HEK293 (cell line): Measurements from ENCODE around the gene NOC2L.

Experiments used
- CTCF ChIA-PET: fragments of 350-600 bp; formaldehyde crosslinking; extraction: SDS; loops from one replicate; lab custom pipeline; 2021; ENCODE audit warnings: antibody characterized with exemption; lab: Yijun Ruan, JAX
- POLR2A ChIA-PET: fragments of 300-600 bp; formaldehyde crosslinking; extraction: SDS; loops from one replicate; lab custom pipeline; 2020; ENCODE audit warnings: antibody characterized with exemption, inconsistent platforms; lab: Yijun Ruan, JAX
- H3K27ac ChIP-seq: fragments of 200-500 bp; sonication (Bioruptor generic); 2 replicates; pipeline ENCODE4 v1.5.1; 2014; ENCODE audit warnings: low read depth, low read length, control low read depth, inconsistent platforms; ENCODE audit errors: extremely low read depth
- H3K36me3 ChIP-seq, 2 experiments: fragments of 200-500 bp in 1 of 2; sonication (Bioruptor generic) in 1 of 2; 1 replicate in 1 of 2; 2 replicates in 1 of 2; pipeline ENCODE4 v1.5.1; 2014 to 2017; ENCODE audit warnings: inconsistent platforms in 2 of 2, low read length in 2 of 2; ENCODE audit not compliant: control insufficient read depth in 2 of 2, insufficient read depth in 1 of 2
- H3K4me1 ChIP-seq: fragments of 200-500 bp; sonication (Bioruptor generic); 2 replicates; pipeline ENCODE4 v1.5.1; 2014; ENCODE audit warnings: mild to moderate bottlenecking, low read length, inconsistent platforms; ENCODE audit not compliant: control insufficient read depth, insufficient read depth
- H3K4me3 ChIP-seq: 2 replicates; pipeline ENCODE4 v1.5.1; 2011; ENCODE audit warnings: low read depth, mild to moderate bottlenecking, control low read depth, low read length, moderate library complexity
- H3K9me3 ChIP-seq: fragments of 200-500 bp; sonication (Bioruptor generic); 2 replicates; pipeline ENCODE4 v1.5.1; 2014; ENCODE audit warnings: low read depth, low read length, inconsistent platforms; ENCODE audit not compliant: control insufficient read depth, insufficient read depth
- BCL11A ChIP-seq: fragments of 450-650 bp; formaldehyde crosslinking; IDR thresholded peaks from 2 replicates; pipeline ENCODE4 v1.5.1; 2016; ENCODE audit warnings: low read depth, missing biosample characterization, missing genetic modification characterization
- OSR2 ChIP-seq: fragments of 450-650 bp; formaldehyde crosslinking; IDR thresholded peaks from 2 replicates; pipeline ENCODE4 v1.5.1; 2016; ENCODE audit warnings: missing biosample characterization, missing genetic modification characterization
- SP3 ChIP-seq: fragments of 450-650 bp; formaldehyde crosslinking; IDR thresholded peaks from 2 replicates; pipeline ENCODE4 v1.5.1; 2016; ENCODE audit warnings: missing biosample characterization, missing genetic modification characterization
- ZBTB17 ChIP-seq: fragments of 450-650 bp; formaldehyde crosslinking; IDR thresholded peaks from 2 replicates; pipeline ENCODE4 v1.5.1; 2016; ENCODE audit warnings: missing biosample characterization, missing genetic modification characterization
- ZBTB21 ChIP-seq: fragments of 450-650 bp; formaldehyde crosslinking; IDR thresholded peaks from 2 replicates; pipeline ENCODE4 v1.5.1; 2017; ENCODE audit warnings: missing biosample characterization, missing genetic modification characterization
- ZBTB7A ChIP-seq: fragments of 450-650 bp; formaldehyde crosslinking; IDR thresholded peaks from 2 replicates; pipeline ENCODE4 v1.5.1; 2016; ENCODE audit warnings: low read depth, missing biosample characterization, missing genetic modification characterization
- ZFHX2 ChIP-seq: fragments of 450-650 bp; formaldehyde crosslinking; conservative IDR thresholded peaks from 2 replicates; pipeline ENCODE4 v1.5.1; 2016; ENCODE audit warnings: missing biosample characterization, missing genetic modification characterization
- ZFP41 ChIP-seq: fragments of 450-650 bp; formaldehyde crosslinking; IDR thresholded peaks from 2 replicates; pipeline ENCODE4 v1.5.1; 2016; ENCODE audit warnings: missing biosample characterization, missing genetic modification characterization, borderline replicate concordance
- ZNF121 ChIP-seq: fragments of 450-650 bp; formaldehyde crosslinking; IDR thresholded peaks from 2 replicates; pipeline ENCODE4 v1.5.1; 2016; ENCODE audit warnings: missing biosample characterization, missing genetic modification characterization
- ZNF132 ChIP-seq: fragments of 450-650 bp; formaldehyde crosslinking; IDR thresholded peaks from 2 replicates; pipeline ENCODE4 v1.5.1; 2017; ENCODE audit warnings: missing biosample characterization, missing genetic modification characterization, borderline replicate concordance
- ZNF341 ChIP-seq: fragments of 450-650 bp; formaldehyde crosslinking; IDR thresholded peaks from 2 replicates; pipeline ENCODE4; 2016; ENCODE audit warnings: low read depth, missing biosample characterization, missing genetic modification characterization
- ZNF423 ChIP-seq: fragments of 450-650 bp; formaldehyde crosslinking; IDR thresholded peaks from 2 replicates; pipeline ENCODE4 v1.5.1; 2016; ENCODE audit warnings: missing biosample characterization, missing genetic modification characterization
- ZNF473 ChIP-seq: fragments of 450-650 bp; formaldehyde crosslinking; IDR thresholded peaks from 2 replicates; pipeline ENCODE4 v1.5.1; 2017; ENCODE audit warnings: missing biosample characterization, missing genetic modification characterization
- ZNF510 ChIP-seq: fragments of 450-650 bp; formaldehyde crosslinking; IDR thresholded peaks from 2 replicates; pipeline ENCODE4 v1.5.1; 2018; ENCODE audit warnings: mild to moderate bottlenecking, missing genetic modification characterization, missing biosample characterization; ENCODE audit not compliant: insufficient replicate concordance
- ZNF529 ChIP-seq: fragments of 450-650 bp; formaldehyde crosslinking; IDR thresholded peaks from 2 replicates; pipeline ENCODE4 v1.5.1; 2017; ENCODE audit warnings: missing genetic modification characterization, missing biosample characterization; ENCODE audit not compliant: insufficient replicate concordance
- ZNF555 ChIP-seq: fragments of 450-650 bp; formaldehyde crosslinking; conservative IDR thresholded peaks from 2 replicates; pipeline ENCODE4 v1.5.1; 2017; ENCODE audit warnings: missing biosample characterization, mild to moderate bottlenecking, missing genetic modification characterization, inconsistent platforms
- ZNF561 ChIP-seq: fragments of 450-650 bp; IDR thresholded peaks from 2 replicates; pipeline ENCODE4 v1.5.1; 2018; ENCODE audit warnings: missing biosample characterization, missing genetic modification characterization, borderline replicate concordance
- ZNF600 ChIP-seq: fragments of 450-650 bp; formaldehyde crosslinking; IDR thresholded peaks from 2 replicates; pipeline ENCODE4 v1.5.1; 2016; ENCODE audit warnings: missing biosample characterization, missing genetic modification characterization
- ZNF624 ChIP-seq: fragments of 450-650 bp; formaldehyde crosslinking; IDR thresholded peaks from 2 replicates; pipeline ENCODE4 v1.5.1; 2017; ENCODE audit warnings: missing biosample characterization, missing genetic modification characterization
- ZNF654 ChIP-seq: fragments of 450-650 bp; formaldehyde crosslinking; IDR thresholded peaks from 2 replicates; pipeline ENCODE4 v1.5.1; 2016; ENCODE audit warnings: low read depth, missing biosample characterization, missing genetic modification characterization
- ZNF658 ChIP-seq: fragments of 450-650 bp; formaldehyde crosslinking; IDR thresholded peaks from 2 replicates; pipeline ENCODE4; 2016; ENCODE audit warnings: missing biosample characterization, missing genetic modification characterization
- ZNF701 ChIP-seq: fragments of 450-650 bp; formaldehyde crosslinking; IDR thresholded peaks from 2 replicates; pipeline ENCODE4 v1.5.1; 2016; ENCODE audit warnings: missing biosample characterization, missing genetic modification characterization
- ZSCAN16 ChIP-seq: fragments of 450-650 bp; formaldehyde crosslinking; IDR thresholded peaks from 2 replicates; pipeline ENCODE4 v1.5.1; 2016; ENCODE audit warnings: missing biosample characterization, missing genetic modification characterization
- TF ChIP-seq, protein P1 (sequence below): fragments of 450-650 bp; formaldehyde crosslinking; optimal IDR thresholded peaks from 2 replicates; pipeline ENCODE3; 2016; ENCODE audit warnings: missing biosample characterization, mild to moderate bottlenecking, missing genetic modification characterization
- TF ChIP-seq, protein P2 (sequence below): fragments of 450-650 bp; formaldehyde crosslinking; IDR thresholded peaks from 2 replicates; pipeline ENCODE4 v1.5.1; 2016; ENCODE audit warnings: missing biosample characterization, missing genetic modification characterization
- TF ChIP-seq, protein P3 (sequence below): fragments of 450-650 bp; formaldehyde crosslinking; IDR thresholded peaks from 2 replicates; pipeline ENCODE4 v1.5.1; 2016; ENCODE audit warnings: missing biosample characterization, missing genetic modification characterization
- TF ChIP-seq, protein P4 (sequence below): fragments of 450-650 bp; formaldehyde crosslinking; IDR thresholded peaks from 2 replicates; pipeline ENCODE4; 2016; ENCODE audit warnings: missing biosample characterization, missing genetic modification characterization

NOC2L gene

DNA sequence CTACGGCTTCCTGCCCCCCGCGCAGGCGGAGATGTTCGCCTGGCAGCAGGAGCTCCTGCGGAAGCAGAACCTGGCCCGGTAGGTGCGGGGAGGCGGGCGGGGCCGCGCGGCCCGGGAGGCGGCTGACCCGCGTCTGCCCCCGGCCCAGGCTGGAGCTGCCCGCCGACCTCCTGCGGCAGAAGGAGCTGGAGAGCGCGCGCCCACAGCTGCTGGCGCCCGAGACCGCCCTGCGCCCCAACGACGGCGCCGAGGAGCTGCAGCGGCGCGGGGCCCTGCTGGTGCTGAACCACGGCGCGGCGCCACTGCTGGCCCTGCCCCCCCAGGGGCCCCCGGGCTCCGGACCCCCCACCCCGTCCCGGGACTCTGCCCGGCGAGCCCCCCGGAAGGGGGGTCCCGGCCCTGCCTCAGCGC lies 16.6 kb downstream of the NOC2L start:
- Histone ChIP-seq H3K4me3 (peak overlapping the region; percentile 46), H3K9me3 (no peaks in the 10 kb centered on the region), H3K36me3 (peaks cover 0 to 51% of the 10 kb centered on the region in 2 experiments; a peak in 1 of 3 replicates), H3K4me1 (peaks cover 46% of the 10 kb centered on the region), H3K27ac (peak overlapping the region; percentile 98)
- CTCF ChIA-PET = interaction anchor here (0.6 to 2.7 kb wide), 4 partner anchors 9 to 349 kb away, joined by 3 to 15 read pairs (median 4); partner anchors contain the start of gene SAMD11
- POLR2A ChIA-PET = interaction anchor here (0.7 to 9.4 kb wide), 13 partner anchors 10 to 55 kb away, joined by 3 to 111 read pairs (median 12); partner anchors contain the start of genes PLEKHN1 and SAMD11
- TF ChIP-seq OSR2 (tag by site-specific recombination) = peak; percentile 80
- TF ChIP-seq ZNF555 (tag by site-specific recombination) = no peak
- TF ChIP-seq, all 188 proteins: peak for 1

DNA sequence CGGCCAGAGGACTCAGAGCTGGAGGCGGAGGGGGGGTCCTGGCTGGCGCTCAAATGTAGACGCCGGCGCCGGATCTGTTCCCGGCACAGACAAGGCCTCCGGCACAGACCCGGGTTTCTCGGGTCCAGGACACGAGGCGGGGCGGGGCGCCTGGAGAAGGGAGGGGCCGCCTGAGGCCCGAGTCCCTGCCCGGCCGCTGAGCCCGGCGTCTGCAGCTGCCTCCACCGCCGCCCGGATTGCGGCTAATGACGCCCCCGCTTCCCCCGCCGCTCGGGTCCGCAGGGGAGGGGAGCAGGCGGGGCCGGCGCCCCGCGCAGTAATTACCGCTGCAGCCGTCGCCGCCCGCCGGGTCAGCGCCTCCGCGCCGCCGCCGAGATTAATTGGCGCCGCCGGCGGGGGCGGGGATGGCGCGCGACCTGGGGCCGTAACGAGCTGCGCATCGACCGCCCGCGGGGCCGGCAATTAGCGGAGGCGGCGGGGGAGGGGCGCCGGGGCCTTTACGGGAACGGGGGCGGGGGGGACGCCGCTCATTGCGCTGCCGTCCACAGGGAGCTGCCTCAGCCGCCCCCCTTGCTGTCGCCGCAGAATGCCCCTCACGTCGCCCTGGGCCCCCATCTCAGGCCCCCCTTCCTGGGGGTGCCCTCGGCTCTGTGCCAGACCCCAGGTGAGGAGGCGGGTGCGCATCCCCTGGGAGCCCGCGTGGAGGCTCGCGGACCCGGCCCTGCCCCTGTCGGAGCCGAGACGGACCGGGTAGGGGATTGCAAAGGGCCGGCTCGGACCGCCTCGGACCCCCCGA lies 17.3 kb downstream of the NOC2L start:
- Histone ChIP-seq H3K4me1 (peaks cover 46% of the 10 kb centered on the region), H3K9me3 (no peaks in the 10 kb centered on the region), H3K27ac (peak overlapping the region; percentile 98), H3K36me3 (peaks cover 0 to 48% of the 10 kb centered on the region in 2 experiments; a peak in 1 of 3 replicates), H3K4me3 (peak overlapping the region; percentile 46)
- ChIA-PET POLR2A (interaction anchor here (0.7 to 9.4 kb wide), 15 partner anchors 10 to 58 kb away, joined by 3 to 111 read pairs (median 12); partner anchors contain the start of genes HES4, NOC2L, PLEKHN1 and SAMD11), CTCF (interaction anchor here (0.6 to 2.7 kb wide), 11 partner anchors 9 to 350 kb away, joined by 3 to 15 read pairs (median 3); no protein-coding TSS in a partner anchor)
- TF ChIP-seq ZFP41 (tag by site-specific recombination) = no peak
- TF ChIP-seq ZBTB21 = peak; percentile 24; the same call in 1 of the 2 replicates
- 0 out of 2 replicates have a peak, but pooled peaks have one; percentile 48 for TF ChIP-seq ZNF341 (tag by site-specific recombination)
- TF ChIP-seq ZNF624 (tag by site-specific recombination) = no peak
- peak; percentile 42; the same call in 1 of the 2 replicates for TF ChIP-seq SP3 (tag by site-specific recombination)
- TF ChIP-seq ZNF423 (tag by site-specific recombination) = peak; percentile 82
- TF ChIP-seq ZNF121 (tag by site-specific recombination) = no peak
- no peak for TF ChIP-seq ZNF701 (tag by site-specific recombination)
- TF ChIP-seq ZNF654 (tag by site-specific recombination) = no peak
- TF ChIP-seq BCL11A = peak; percentile 61
- no peak for TF ChIP-seq ZNF132 (tag by site-specific recombination)
- TF ChIP-seq ZNF658 = no peak
- TF ChIP-seq, protein P1, sequence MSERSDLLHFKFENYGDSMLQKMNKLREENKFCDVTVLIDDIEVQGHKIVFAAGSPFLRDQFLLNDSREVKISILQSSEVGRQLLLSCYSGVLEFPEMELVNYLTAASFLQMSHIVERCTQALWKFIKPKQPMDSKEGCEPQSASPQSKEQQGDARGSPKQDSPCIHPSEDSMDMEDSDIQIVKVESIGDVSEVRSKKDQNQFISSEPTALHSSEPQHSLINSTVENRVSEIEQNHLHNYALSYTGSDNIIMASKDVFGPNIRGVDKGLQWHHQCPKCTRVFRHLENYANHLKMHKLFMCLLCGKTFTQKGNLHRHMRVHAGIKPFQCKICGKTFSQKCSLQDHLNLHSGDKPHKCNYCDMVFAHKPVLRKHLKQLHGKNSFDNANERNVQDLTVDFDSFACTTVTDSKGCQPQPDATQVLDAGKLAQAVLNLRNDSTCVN (tag by site-specific recombination) = peak; percentile 63
- 0 out of 2 replicates have a peak, but pooled peaks have one; percentile 14 for TF ChIP-seq ZSCAN16 (tag by site-specific recombination)
- TF ChIP-seq, protein P2, sequence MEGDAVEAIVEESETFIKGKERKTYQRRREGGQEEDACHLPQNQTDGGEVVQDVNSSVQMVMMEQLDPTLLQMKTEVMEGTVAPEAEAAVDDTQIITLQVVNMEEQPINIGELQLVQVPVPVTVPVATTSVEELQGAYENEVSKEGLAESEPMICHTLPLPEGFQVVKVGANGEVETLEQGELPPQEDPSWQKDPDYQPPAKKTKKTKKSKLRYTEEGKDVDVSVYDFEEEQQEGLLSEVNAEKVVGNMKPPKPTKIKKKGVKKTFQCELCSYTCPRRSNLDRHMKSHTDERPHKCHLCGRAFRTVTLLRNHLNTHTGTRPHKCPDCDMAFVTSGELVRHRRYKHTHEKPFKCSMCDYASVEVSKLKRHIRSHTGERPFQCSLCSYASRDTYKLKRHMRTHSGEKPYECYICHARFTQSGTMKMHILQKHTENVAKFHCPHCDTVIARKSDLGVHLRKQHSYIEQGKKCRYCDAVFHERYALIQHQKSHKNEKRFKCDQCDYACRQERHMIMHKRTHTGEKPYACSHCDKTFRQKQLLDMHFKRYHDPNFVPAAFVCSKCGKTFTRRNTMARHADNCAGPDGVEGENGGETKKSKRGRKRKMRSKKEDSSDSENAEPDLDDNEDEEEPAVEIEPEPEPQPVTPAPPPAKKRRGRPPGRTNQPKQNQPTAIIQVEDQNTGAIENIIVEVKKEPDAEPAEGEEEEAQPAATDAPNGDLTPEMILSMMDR (tag by site-specific recombination) = 0 out of 2 replicates have a peak, but pooled peaks have one; percentile 22
- peak; percentile 96 for TF ChIP-seq ZFHX2
- TF ChIP-seq ZNF600 (tag by site-specific recombination) = peak; percentile 85
- TF ChIP-seq ZNF529 (tag by site-specific recombination) = no peak
- no peak for TF ChIP-seq ZBTB17
- no peak for TF ChIP-seq ZNF473 (tag by site-specific recombination)
- peak; percentile 97 for TF ChIP-seq ZBTB7A (tag by site-specific recombination)
- TF ChIP-seq, protein P3, sequence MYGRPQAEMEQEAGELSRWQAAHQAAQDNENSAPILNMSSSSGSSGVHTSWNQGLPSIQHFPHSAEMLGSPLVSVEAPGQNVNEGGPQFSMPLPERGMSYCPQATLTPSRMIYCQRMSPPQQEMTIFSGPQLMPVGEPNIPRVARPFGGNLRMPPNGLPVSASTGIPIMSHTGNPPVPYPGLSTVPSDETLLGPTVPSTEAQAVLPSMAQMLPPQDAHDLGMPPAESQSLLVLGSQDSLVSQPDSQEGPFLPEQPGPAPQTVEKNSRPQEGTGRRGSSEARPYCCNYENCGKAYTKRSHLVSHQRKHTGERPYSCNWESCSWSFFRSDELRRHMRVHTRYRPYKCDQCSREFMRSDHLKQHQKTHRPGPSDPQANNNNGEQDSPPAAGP (tag by site-specific recombination) = peak; percentile 35; the same call in 1 of the 2 replicates
- TF ChIP-seq ZNF561 (tag by site-specific recombination) = peak; percentile 97; the same call in 1 of the 2 replicates
- no peak for TF ChIP-seq ZNF510 (tag by site-specific recombination)
- TF ChIP-seq, protein P4, sequence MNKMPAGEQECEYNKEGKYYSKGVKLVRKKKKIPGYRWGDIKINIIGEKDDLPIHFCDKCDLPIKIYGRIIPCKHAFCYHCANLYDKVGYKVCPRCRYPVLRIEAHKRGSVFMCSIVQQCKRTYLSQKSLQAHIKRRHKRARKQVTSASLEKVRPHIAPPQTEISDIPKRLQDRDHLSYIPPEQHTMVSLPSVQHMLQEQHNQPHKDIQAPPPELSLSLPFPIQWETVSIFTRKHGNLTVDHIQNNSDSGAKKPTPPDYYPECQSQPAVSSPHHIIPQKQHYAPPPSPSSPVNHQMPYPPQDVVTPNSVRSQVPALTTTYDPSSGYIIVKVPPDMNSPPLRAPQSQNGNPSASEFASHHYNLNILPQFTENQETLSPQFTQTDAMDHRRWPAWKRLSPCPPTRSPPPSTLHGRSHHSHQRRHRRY (tag by site-specific recombination) = no peak
